Osteoblast (primary cell): ENCODE measurements around the gene GRID1. TPM values are rescaled to one million over a fixed set of nuclear protein-coding genes. Genes with fewer than 3 reads are reported as not detected.

Experiments used
- DNase-seq: peaks from one replicate; pipeline ENCODE4 v3.0.0; 2011; ENCODE audit warnings: low spot score, mixed read lengths; ENCODE audit not compliant: insufficient read length; ENCODE audit errors: missing footprints
- H2AFZ ChIP-seq: 2 replicates; pipeline ENCODE4 v1.6.0; 2011; ENCODE audit warnings: mild to moderate bottlenecking, low read length
- H3K27ac ChIP-seq: 2 replicates; pipeline ENCODE4 v1.5.1; 2011; ENCODE audit warnings: mild to moderate bottlenecking, low read depth, low read length, moderate library complexity
- H3K27me3 ChIP-seq: 2 replicates; pipeline ENCODE4 v1.6.0; 2012; ENCODE audit warnings: mild to moderate bottlenecking, control low read depth, inconsistent platforms, low read length, moderate library complexity; ENCODE audit not compliant: insufficient read depth
- H3K36me3 ChIP-seq: 2 replicates; pipeline ENCODE4 v1.5.1; 2011; ENCODE audit warnings: mild to moderate bottlenecking, low read length, control low read depth, moderate library complexity; ENCODE audit not compliant: insufficient read depth
- H3K4me1 ChIP-seq: 2 replicates; pipeline ENCODE4 v1.5.1; 2011; ENCODE audit warnings: mild to moderate bottlenecking, low read length, control low read depth, moderate library complexity; ENCODE audit not compliant: insufficient read depth
- H3K4me2 ChIP-seq: 2 replicates; pipeline ENCODE4 v1.6.0; 2011; ENCODE audit warnings: mild to moderate bottlenecking, low read length; ENCODE audit not compliant: insufficient read depth
- H3K4me3 ChIP-seq: fragments of 200-600 bp; sonication (generic); 3 replicates; pipeline ENCODE4 v1.5.1; 2012; ENCODE audit warnings: mild to moderate bottlenecking, low read length, inconsistent platforms; ENCODE audit not compliant: insufficient read depth
- H3K79me2 ChIP-seq: 2 replicates; pipeline ENCODE4 v1.6.0; 2012; ENCODE audit warnings: mild to moderate bottlenecking, low read length, control low read depth, inconsistent platforms; ENCODE audit not compliant: insufficient read depth
- H3K9me3 ChIP-seq: 2 replicates; pipeline ENCODE4 v1.5.1; 2011; ENCODE audit warnings: low read depth, low read length, control low read depth
- H4K20me1 ChIP-seq: 2 replicates; pipeline ENCODE4 v1.6.0; 2012; ENCODE audit warnings: mild to moderate bottlenecking, low read length, control low read depth; ENCODE audit not compliant: insufficient read depth
- CTCF ChIP-seq: IDR thresholded peaks from 2 replicates; pipeline ENCODE4 v1.5.1; 2011; ENCODE audit warnings: mild to moderate bottlenecking, low read depth, low read length, moderate library complexity; ENCODE audit errors: extremely low read depth
- total RNA-seq: library from RNA; depleted of rRNA; stranded (reverse); fragments of >200 nt; gene quantifications from 2 replicates; pipeline ENCODE4 v1.2.3, GENCODE V29; 2012

Gene GRID1
- total RNA-seq, 1 donor: not detected

- Histone ChIP-seq H3K4me2 (no peak overlapping the region), H3K27me3 (no peaks in the 10 kb centered on the region), H3K4me3 (no peak overlapping the region), H3K27ac (no peak overlapping the region), H3K4me1 (no peaks in the 10 kb centered on the region), H3K9me3 (peaks cover 2% of the 10 kb centered on the region), H4K20me1 (no peaks in the 10 kb centered on the region), H3K79me2 (no peaks in the 10 kb centered on the region), H3K36me3 (no peaks in the 10 kb centered on the region), H2AFZ (no peak overlapping the region)
- no peak for TF ChIP-seq CTCF
- DNase-seq: no peak
Measured at GRCh38 chr10:85778074-85778473, 588.5 kb downstream of the GRID1 start.

- no peaks in the 10 kb centered on the region for H3K36me3 ChIP-seq
- no peak for DNase-seq
- no peaks in the 10 kb centered on the region for H3K9me3 ChIP-seq
- H3K79me2 ChIP-seq: no peaks in the 10 kb centered on the region
- H3K27ac ChIP-seq: no peak overlapping the region
- TF ChIP-seq CTCF: no peak
- H3K4me1 ChIP-seq: no peaks in the 10 kb centered on the region
- no peak overlapping the region for H2AFZ ChIP-seq
- H4K20me1 ChIP-seq: no peaks in the 10 kb centered on the region
- no peaks in the 10 kb centered on the region for H3K27me3 ChIP-seq
- no peak overlapping the region for H3K4me3 ChIP-seq
- H3K4me2 ChIP-seq: no peak overlapping the region
Measured at GRCh38 chr10:85767891-85768290, 598.7 kb downstream of the GRID1 start.

- Histone ChIP-seq H2AFZ (no peak overlapping the region), H3K4me1 (no peaks in the 10 kb centered on the region), H3K4me3 (no peak overlapping the region), H4K20me1 (no peaks in the 10 kb centered on the region), H3K79me2 (no peaks in the 10 kb centered on the region), H3K27ac (no peak overlapping the region), H3K9me3 (no peaks in the 10 kb centered on the region), H3K4me2 (no peak overlapping the region), H3K36me3 (no peaks in the 10 kb centered on the region), H3K27me3 (no peaks in the 10 kb centered on the region)
- DNase-seq: no peak
- no peak for TF ChIP-seq CTCF
Measured at GRCh38 chr10:85764108-85764507, 602.5 kb downstream of the GRID1 start.

GRCh38 chr10:85761906-85762445 lies 604.6 kb downstream of the GRID1 start:
- no peaks in the 10 kb centered on the region for H3K4me1 ChIP-seq
- no peaks in the 10 kb centered on the region for H3K27me3 ChIP-seq
- no peaks in the 10 kb centered on the region for H3K36me3 ChIP-seq
- H3K79me2 ChIP-seq: no peaks in the 10 kb centered on the region
- H3K27ac ChIP-seq: no peak overlapping the region
- no peak overlapping the region for H3K4me3 ChIP-seq
- TF ChIP-seq CTCF: no peak
- no peak overlapping the region for H2AFZ ChIP-seq
- DNase-seq: no peak
- no peaks in the 10 kb centered on the region for H3K9me3 ChIP-seq
- H4K20me1 ChIP-seq: no peaks in the 10 kb centered on the region
- no peak overlapping the region for H3K4me2 ChIP-seq
